GM13977 (cell line): ENCODE data around the gene RAB31.

Experiments
- DNase-seq: peaks from one replicate; pipeline ENCODE4 v3.0.0; 2012; ENCODE audit warnings: low spot score
- in situ Hi-C: fragments of 300-500 bp; cut with MboI; formaldehyde crosslinking; loops from one replicate; pipeline ENCODE4 v1.12.0; 2022; ENCODE audit warnings: low sequenced_read_pairs, low pct_unique_long_range_greater_than_20kb, mixed read lengths, inconsistent platforms; ENCODE audit not compliant: unreplicated experiment
- TF ChIP-seq, protein P1 (sequence below): IDR thresholded peaks from 2 replicates; pipeline ENCODE4 v1.5.1; 2012; ENCODE audit warnings: mild to moderate bottlenecking, control low read depth; ENCODE audit not compliant: insufficient read depth; ENCODE audit errors: extremely low read depth, missing control alignments

RAB31 gene

GRCh38 chr18:9803063-9803697 lies 95.1 kb downstream of the RAB31 start:
- in situ Hi-C loops, result no loop called here
- DNase-seq, result no peak
- TF ChIP-seq, protein P1, sequence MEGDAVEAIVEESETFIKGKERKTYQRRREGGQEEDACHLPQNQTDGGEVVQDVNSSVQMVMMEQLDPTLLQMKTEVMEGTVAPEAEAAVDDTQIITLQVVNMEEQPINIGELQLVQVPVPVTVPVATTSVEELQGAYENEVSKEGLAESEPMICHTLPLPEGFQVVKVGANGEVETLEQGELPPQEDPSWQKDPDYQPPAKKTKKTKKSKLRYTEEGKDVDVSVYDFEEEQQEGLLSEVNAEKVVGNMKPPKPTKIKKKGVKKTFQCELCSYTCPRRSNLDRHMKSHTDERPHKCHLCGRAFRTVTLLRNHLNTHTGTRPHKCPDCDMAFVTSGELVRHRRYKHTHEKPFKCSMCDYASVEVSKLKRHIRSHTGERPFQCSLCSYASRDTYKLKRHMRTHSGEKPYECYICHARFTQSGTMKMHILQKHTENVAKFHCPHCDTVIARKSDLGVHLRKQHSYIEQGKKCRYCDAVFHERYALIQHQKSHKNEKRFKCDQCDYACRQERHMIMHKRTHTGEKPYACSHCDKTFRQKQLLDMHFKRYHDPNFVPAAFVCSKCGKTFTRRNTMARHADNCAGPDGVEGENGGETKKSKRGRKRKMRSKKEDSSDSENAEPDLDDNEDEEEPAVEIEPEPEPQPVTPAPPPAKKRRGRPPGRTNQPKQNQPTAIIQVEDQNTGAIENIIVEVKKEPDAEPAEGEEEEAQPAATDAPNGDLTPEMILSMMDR, result no peak

DNA sequence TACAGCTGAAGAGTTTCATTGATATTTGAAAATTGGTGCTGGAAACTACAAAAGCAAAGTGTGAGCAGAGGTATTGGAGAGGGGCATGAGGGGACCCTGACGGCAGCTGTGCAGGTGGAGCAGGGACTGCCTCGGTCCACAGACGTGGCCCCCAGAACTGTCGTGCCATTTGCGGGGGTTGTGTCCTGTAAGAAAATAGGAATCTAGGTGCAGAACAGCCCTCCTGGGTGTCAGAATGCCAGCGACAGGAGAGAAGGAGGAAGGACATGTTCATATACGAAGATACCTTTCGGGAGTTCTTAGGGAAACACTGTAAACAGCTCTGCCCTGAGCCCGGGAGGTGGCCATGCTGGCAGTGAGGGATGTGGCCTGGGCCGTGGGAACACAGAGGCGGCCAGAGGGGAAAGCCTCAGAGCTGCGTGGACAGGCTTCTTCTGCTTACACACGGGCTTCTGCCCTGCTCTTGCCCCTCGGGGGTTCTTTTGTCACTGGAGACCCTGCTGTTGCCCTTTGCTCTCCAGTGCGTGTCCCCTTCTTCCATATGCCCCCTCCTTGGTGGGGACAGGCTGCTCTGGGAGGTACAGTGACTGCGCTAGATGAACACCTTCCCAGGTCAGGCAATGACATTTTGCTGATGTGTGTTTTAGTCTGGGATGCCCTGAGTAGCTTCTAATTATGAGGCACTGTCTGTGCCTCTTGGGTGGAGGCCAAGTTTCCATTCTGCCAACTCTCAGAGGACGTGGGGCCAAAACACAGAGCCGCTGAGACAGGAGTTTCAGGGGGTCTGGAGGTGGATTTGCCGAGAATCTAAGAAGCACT lies 95.8 kb downstream of the RAB31 start:
- TF ChIP-seq, protein P1, result no peak
- in situ Hi-C loops, result no loop called here
- DNase-seq, result no peak

- TF ChIP-seq, protein P1, result no peak
- no peak for DNase-seq
- in situ Hi-C loops, result no loop called here
Observed at GRCh38 chr18:9804517-9805104, 96.5 kb downstream of the RAB31 start.

DNA sequence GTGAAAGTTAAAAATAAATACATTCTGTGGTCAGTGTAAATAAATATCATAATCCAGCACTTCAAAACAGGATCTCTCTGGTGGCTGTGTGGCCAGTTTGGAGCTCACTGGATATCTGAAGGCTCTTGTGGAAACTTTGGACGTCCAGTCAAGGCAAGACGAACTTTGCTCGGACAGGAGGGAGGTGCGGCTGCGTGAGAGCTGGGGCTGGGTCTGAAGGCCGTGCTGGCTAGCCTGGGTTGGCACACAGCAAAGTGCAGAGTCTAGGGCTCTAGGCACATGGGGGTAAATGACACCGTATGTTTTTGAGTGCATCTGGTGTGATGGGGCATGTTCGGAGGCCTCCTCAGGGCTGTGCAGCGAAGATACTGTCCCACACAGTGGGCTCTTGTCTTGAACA lies 98.8 kb downstream of the RAB31 start:
- no peak for DNase-seq
- in situ Hi-C loops, result no loop called here
- TF ChIP-seq, protein P1, result no peak

DNA sequence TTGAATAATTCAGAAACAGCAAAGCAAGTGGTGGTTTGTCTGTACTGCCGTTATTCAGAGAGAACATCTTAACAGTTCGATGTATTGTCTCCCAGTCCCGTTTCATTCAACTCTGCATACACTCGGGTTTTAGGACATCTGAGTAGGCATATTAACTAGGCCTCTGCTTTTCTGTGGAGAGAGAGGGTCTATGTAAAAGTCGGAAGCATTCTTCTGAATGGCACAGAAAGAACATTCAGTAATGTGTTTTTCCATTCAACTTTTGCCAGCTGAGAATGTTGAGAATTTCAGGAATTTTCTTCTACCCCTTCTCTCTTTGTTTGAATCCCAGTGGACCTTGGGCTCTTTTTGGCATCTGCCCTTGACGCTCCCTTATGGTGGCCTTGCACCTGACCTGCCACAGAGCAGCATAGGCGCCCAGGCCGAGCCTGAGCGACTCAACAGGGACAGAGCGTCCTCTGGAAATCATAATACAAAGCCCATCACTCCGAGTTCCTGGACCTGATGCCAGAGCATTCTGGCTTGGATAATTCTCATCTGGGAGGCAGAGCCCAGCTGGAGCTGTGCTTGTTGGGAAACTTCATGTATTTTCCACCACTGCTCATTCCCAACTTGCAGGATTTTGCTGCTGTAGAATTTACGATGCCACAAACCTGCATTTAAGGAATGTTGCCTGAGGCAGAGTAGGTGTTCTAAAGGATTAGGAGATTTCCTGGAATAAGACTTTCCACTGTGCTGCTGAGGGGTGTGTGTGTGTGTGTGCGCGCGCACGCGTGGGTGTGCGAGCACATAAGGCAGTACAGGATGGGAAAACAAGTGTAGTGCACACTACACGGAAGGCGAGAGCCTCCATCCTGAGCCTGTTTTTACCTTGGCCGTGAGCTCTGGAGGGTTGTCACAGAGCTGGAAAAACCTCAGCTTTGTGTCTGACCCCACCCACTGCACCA lies 100.5 kb downstream of the RAB31 start:
- no peak for DNase-seq
- in situ Hi-C loops, result no loop called here
- TF ChIP-seq, protein P1, result no peak

GRCh38 chr18:9809697-9810096 lies 101.6 kb downstream of the RAB31 start:
- TF ChIP-seq, protein P1, result no peak
- in situ Hi-C loops, result no loop called here
- no peak for DNase-seq
